Activated B cell treated with CpG ODN at 0.5 μM for 24 hours (primary cell): ENCODE measurements around the gene PRRC1. TPM values are rescaled to one million over a fixed set of nuclear protein-coding genes. Genes with fewer than 3 reads are reported as not detected.

Source experiments
- ATAC-seq: fragments of 200-7000 bp; cut with Tn5 transposase; one replicate; pipeline ENCODE4 v1.10.0; 2021; ENCODE audit warnings: low read depth, mild to moderate bottlenecking, moderate library complexity
- CTCF ChIA-PET: fragments of 350-600 bp; sonication (Branson Sonifier 250); formaldehyde crosslinking; loops from one replicate; lab custom pipeline; 2021; ENCODE audit warnings: antibody characterized with exemption; lab: Charles Lee
- POLR2A ChIA-PET: fragments of 350-600 bp; sonication (Branson Sonifier 250); formaldehyde crosslinking; loops from one replicate; lab custom pipeline; 2021; ENCODE audit warnings: antibody characterized with exemption; lab: Charles Lee
- DNase-seq: peaks from one replicate; pipeline ENCODE4 v3.0.0; 2022
- H3K27ac Mint-ChIP-seq: one replicate; pipeline ENCODE4 v1.8.0; 2020; ENCODE audit warnings: mixed read lengths
- H3K27me3 Mint-ChIP-seq: one replicate; pipeline ENCODE4 v1.8.0; 2021; ENCODE audit warnings: mixed read lengths
- H3K36me3 Mint-ChIP-seq: one replicate; pipeline ENCODE4 v1.8.0; 2021; ENCODE audit warnings: low read depth, mixed read lengths
- H3K4me1 Mint-ChIP-seq: one replicate; pipeline ENCODE4 v1.8.0; 2021; ENCODE audit warnings: mixed read lengths
- H3K4me3 Mint-ChIP-seq: one replicate; pipeline ENCODE4 v1.8.0; 2020; ENCODE audit warnings: mild to moderate bottlenecking, mixed read lengths
- H3K9me3 Mint-ChIP-seq: one replicate; pipeline ENCODE4 v1.8.0; 2020; ENCODE audit warnings: mixed read lengths
- CTCF ChIP-seq: fragments of 200-600 bp; IDR thresholded peaks from one replicate; pipeline ENCODE4 v1.8.0; 2022; ENCODE audit warnings: antibody characterized with exemption, mild to moderate bottlenecking
- intact Hi-C: fragments of 100-400 bp; cut with micrococcal nuclease; formaldehyde crosslinking; loops from one replicate; pipeline ENCODE4 v1.15.1; 2024
- total RNA-seq: library from RNA; stranded (reverse); gene quantifications from 2 replicates; pipeline ENCODE4 v1.2.3, GENCODE V29; 2022

PRRC1 gene
- total RNA-seq, 1 donor from 2014 or later: 34.7 TPM

GRCh38 chr5:127558273-127558672 lies 40.8 kb downstream of the PRRC1 start:
- Mint-ChIP-seq H3K27ac (no peak overlapping the region), H3K4me1 (no peaks in the 10 kb centered on the region), H3K36me3 (peaks cover 14% of the 10 kb centered on the region), H3K9me3 (no peaks in the 10 kb centered on the region), H3K27me3 (no peaks in the 10 kb centered on the region), H3K4me3 (no peak overlapping the region)
- CTCF ChIA-PET: no interaction called here
- no peak for TF ChIP-seq CTCF
- POLR2A ChIA-PET: no interaction called here
- intact Hi-C loops: no loop called here
- DNase-seq: no peak
- ATAC-seq: no peak

- POLR2A ChIA-PET: interaction anchor here (0.6 kb wide), 1 partner anchor 522 kb away, joined by 3 read pairs; no protein-coding TSS in a partner anchor
- H3K4me1 Mint-ChIP-seq: no peaks in the 10 kb centered on the region
Measured at GRCh38 chr5:127561254-127561653, 43.8 kb downstream of the PRRC1 start.

GRCh38 chr5:127562252-127562651 lies 44.8 kb downstream of the PRRC1 start:
- Mint-ChIP-seq H3K9me3 (no peaks in the 10 kb centered on the region), H3K27me3 (peaks cover 9% of the 10 kb centered on the region), H3K4me3 (no peak overlapping the region), H3K4me1 (no peaks in the 10 kb centered on the region), H3K27ac (no peak overlapping the region), H3K36me3 (no peaks in the 10 kb centered on the region)
- intact Hi-C loops: loop anchor here (5.0 kb wide), 2 partner anchors 520 to 1280 kb away; partner anchors contain the start of gene SLC12A2
- TF ChIP-seq CTCF: no peak
- POLR2A ChIA-PET: no interaction called here
- CTCF ChIA-PET: interaction anchor here (0.9 to 1.9 kb wide), 2 partner anchors 639 to 1113 kb away, joined by 3 to 5 read pairs; no protein-coding TSS in a partner anchor
- no peak for ATAC-seq
- no peak for DNase-seq

More at GRCh38 chr5:127561254-127561653, 43.8 kb downstream of the PRRC1 start:
- Mint-ChIP-seq H3K4me3 (no peak overlapping the region), H3K36me3 (no peaks in the 10 kb centered on the region), H3K9me3 (no peaks in the 10 kb centered on the region), H3K27ac (no peak overlapping the region), H3K27me3 (peaks cover 8% of the 10 kb centered on the region)
- no peak for DNase-seq
- no peak for TF ChIP-seq CTCF
- intact Hi-C loops: loop anchor here (5.0 kb wide), 2 partner anchors 521 to 1281 kb away; partner anchors contain the start of gene SLC12A2
- CTCF ChIA-PET: no interaction called here
- no peak for ATAC-seq

GRCh38 chr5:127563136-127563535 lies 45.7 kb downstream of the PRRC1 start:
- Mint-ChIP-seq H3K27me3 (peaks cover 9% of the 10 kb centered on the region), H3K36me3 (no peaks in the 10 kb centered on the region), H3K4me1 (no peaks in the 10 kb centered on the region), H3K27ac (no peak overlapping the region), H3K4me3 (no peak overlapping the region), H3K9me3 (no peaks in the 10 kb centered on the region)
- CTCF ChIA-PET: interaction anchor here (0.9 to 2.7 kb wide), 3 partner anchors 638 to 1112 kb away, joined by 3 to 32 read pairs (median 5); no protein-coding TSS in a partner anchor
- DNase-seq (no peak), ATAC-seq (no peak)
- no peak for TF ChIP-seq CTCF
- intact Hi-C loops: loop anchor here (5.0 kb wide), 2 partner anchors 519 to 1279 kb away; partner anchors contain the start of gene SLC12A2
- POLR2A ChIA-PET: no interaction called here

GRCh38 chr5:127564002-127564769 lies 46.7 kb downstream of the PRRC1 start:
- Mint-ChIP-seq H3K9me3 (no peaks in the 10 kb centered on the region), H3K27me3 (peaks cover 11% of the 10 kb centered on the region), H3K36me3 (no peaks in the 10 kb centered on the region), H3K27ac (no peak overlapping the region), H3K4me3 (no peak overlapping the region), H3K4me1 (peaks cover 3% of the 10 kb centered on the region)
- CTCF ChIA-PET: interaction anchor here (0.7 to 2.7 kb wide), 13 partner anchors 8 to 1111 kb away, joined by 3 to 32 read pairs (median 4); no protein-coding TSS in a partner anchor
- DNase-seq (no peak), ATAC-seq (peak; percentile 64)
- POLR2A ChIA-PET: no interaction called here
- intact Hi-C loops: loop anchor here (1.0 to 5.0 kb wide), 5 partner anchors 518 to 1341 kb away; partner anchors contain the start of gene SLC12A2
- peak; percentile 38 for TF ChIP-seq CTCF
